GM18508 (cell line): Measurements from ENCODE around the gene ITGB3.
"Not testable (repeated sequence)": the region's sequence is repeated elsewhere in the genome, so short reads cannot be mapped to it uniquely, and the experiment has no call there.

Source experiments
- ATAC-seq: cut with Tn5 transposase; IDR thresholded peaks from one replicate; pipeline ENCODE4 v1.9.1; 2021; ENCODE audit warnings: moderate number of reproducible peaks; ENCODE audit not compliant: insufficient read depth, unreplicated experiment

The ITGB3 gene

GRCh38 chr17:47222047-47222446 lies 31.6 kb upstream of the ITGB3 start:
- no peak for ATAC-seq

DNA sequence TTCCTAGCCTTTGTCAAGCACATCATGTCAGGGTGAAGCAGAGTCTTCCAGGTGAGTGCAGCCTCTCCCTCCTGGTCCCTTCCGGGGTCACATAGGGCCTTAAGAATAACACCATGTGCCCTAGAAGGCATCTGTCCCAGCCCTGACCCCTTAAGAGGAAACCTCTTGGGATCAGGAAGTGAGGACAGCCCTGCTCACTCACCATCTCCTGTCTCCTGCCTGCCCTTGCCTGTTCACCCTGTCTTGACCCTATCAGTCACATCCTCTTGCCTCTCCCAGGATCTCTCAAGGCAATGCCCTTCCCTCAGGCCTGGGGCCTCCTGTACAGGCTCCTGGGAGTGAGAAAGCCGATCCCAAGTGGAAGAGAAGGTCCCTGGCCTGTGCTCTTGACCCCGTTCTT lies 30.6 kb upstream of the ITGB3 start:
- ATAC-seq: no peak

DNA sequence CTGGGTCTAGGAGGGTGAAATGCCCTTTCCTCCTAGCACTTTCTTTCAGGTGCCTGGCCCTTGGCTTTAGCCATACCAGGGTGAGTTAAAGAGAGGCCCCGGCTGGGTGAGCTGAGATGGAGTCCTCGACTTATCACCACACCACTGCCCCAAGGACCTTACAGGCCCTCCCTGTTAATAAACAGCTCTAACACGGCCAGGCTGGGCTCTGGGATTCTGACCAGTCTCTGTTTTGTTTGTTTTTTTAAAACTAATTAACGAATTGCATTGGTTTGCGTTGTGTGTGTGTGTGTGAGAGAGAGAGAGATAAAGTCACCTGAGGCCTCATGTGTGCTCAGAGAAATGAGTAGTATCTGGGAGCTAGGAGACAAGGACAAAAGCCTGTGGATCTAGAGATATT lies 30.2 kb upstream of the ITGB3 start:
- no peak for ATAC-seq

DNA sequence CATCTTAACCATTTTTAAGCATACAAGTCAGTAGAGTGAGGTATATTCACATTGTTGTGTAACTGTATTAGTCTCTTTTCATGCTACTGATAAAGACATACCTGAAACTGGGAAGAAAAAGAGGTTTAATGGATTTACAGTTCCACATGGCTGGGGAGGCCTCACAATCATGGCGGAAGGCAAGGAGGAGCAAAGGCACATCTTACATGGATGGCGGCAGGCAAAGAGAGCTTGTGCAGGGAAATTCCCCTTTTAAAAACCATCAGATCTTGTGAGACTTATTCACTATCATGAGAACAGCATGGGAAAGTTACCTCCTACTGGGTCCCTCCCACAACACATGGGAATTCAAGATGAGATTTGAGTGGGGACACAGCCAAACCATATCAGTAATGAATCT lies 29.6 kb upstream of the ITGB3 start:
- not testable (repeated sequence) for ATAC-seq

GRCh38 chr17:47224966-47225365 lies 28.7 kb upstream of the ITGB3 start:
- no peak for ATAC-seq

DNA sequence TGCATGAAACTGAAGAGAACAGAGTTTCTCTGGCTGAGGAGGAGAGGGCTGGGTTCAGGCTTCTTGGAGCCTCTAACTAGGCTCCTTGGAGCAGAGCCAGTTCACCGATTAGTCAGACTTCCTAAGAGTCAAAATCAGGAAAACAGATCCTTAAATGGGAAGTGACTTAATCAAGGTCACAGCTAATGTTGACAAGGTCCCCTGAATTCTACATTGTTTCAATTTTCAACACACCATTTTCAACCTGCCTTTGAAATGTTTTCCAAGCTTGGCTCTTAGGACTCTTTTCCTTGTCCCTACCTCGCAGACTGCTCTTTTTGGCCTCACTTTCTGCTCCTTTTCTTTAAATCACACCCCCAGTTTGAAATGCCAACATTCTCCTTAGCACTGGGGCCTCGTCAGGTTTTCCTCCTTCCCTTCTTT lies 28.2 kb upstream of the ITGB3 start:
- no peak for ATAC-seq

GRCh38 chr17:47225911-47226688 lies 27.5 kb upstream of the ITGB3 start:
- no peak for ATAC-seq

- no peak for ATAC-seq
Measured at GRCh38 chr17:47227862-47228261, 25.8 kb upstream of the ITGB3 start.

DNA sequence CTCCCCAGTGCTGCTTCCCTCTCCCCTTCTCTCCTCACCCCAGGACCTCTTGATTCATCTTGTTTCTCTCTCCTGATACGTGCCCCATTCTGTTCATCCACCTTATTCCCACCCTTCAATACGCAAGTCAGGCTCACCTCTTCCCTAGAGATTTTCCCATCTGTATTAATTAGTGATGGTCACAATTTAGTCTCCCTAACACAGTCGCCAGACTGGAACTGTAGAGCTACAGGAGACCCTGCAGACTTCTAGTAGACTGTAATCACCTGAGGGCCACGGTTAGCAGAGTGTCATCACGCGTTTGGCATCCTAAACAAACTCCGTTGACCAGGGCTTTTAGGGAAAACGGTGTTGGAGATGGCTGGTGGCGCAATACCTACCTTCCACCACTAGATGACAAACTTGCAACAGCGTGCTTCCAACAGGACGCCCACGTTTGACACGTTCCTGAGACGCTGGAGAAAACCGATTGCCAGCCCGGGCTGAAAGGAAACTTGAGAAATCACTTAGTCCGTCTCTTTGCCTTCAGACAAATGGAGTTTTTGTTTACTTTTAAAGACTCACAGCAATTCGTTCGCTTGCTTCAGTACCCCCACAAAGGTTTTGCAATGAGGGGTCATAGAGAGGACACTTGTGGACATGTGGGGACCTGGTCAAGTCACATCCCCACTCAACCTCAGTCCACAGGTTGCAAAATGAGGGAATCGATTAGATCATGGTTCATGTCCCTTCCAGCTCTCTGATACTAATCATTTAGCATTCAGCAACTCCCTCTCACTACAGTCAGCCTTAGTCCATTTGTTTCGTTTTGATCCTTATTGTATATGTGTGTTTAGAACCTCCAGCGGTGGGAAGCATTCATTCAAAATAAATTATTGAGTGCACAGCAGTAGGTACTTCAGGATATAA lies 23.8 kb upstream of the ITGB3 start:
- no peak for ATAC-seq

- no peak for ATAC-seq
Measured at GRCh38 chr17:47230864-47231263, 22.8 kb upstream of the ITGB3 start.

DNA sequence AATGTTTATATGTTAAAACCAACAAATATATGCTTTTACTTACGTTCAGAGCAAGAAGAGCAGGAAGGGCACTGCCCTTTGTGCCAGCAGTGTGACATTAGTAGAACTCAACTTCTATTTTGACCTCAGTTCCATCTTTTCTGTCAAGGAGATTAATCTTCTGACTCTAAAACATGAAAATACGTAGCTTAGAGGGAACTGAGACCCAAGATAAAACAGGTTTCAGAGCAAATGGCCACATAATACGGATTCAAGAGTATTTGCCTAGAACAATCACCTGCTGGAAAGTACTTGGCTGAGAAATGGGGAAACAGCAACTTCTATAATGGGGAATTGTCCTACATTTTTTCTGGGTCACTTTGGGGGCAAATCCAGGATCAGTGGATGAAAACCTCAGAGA lies 22.3 kb upstream of the ITGB3 start:
- no peak for ATAC-seq

DNA sequence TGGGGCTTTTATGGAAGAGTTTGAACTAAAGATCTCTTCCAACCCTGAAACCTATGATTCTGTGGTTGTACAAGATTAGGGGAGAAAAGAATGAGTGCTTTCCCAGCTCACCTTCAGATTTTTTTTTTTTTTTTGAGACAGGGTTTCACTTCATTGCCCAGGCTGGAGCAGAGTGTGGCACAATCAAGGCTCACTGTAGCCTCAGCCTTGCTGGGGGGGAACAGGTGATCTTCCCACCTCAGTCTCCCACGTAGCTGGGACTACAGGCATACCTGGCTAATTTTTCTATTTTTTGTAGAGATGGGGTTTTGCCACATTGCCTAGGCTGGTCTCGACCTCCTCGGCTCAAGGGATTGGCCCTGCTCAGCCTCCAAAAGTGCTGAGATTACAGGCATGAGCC lies 21.8 kb upstream of the ITGB3 start:
- ATAC-seq: no peak

- no peak for ATAC-seq
Measured at GRCh38 chr17:47232465-47232864, 21.2 kb upstream of the ITGB3 start.

GRCh38 chr17:47235506-47235905 lies 18.1 kb upstream of the ITGB3 start:
- no peak for ATAC-seq

- no peak for ATAC-seq
Measured at GRCh38 chr17:47235923-47236322, 17.7 kb upstream of the ITGB3 start.

DNA sequence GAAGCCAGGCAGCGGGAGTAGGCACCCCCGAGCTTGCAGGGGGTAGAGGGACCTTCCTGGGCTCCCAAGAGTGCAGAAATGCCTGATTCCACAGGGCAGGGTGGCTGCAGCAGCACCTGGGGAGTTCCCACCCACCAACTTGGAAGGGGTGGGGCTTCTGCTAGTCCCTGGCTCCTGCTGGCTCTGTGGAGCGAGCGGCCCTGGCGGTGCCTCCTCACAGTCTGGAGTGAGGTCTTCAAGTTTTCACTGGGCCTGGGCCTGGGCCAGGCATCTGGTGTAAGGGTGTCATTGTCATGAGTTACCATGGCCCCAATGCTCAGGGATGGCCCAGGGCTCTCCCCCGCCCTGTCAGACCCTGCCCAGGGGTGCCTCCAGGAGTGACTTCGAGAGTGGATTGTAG lies 15.8 kb upstream of the ITGB3 start:
- no peak for ATAC-seq

GRCh38 chr17:47238321-47239010 lies 15.2 kb upstream of the ITGB3 start:
- ATAC-seq: no peak

GRCh38 chr17:47239619-47239966 lies 14.0 kb upstream of the ITGB3 start:
- no peak for ATAC-seq

DNA sequence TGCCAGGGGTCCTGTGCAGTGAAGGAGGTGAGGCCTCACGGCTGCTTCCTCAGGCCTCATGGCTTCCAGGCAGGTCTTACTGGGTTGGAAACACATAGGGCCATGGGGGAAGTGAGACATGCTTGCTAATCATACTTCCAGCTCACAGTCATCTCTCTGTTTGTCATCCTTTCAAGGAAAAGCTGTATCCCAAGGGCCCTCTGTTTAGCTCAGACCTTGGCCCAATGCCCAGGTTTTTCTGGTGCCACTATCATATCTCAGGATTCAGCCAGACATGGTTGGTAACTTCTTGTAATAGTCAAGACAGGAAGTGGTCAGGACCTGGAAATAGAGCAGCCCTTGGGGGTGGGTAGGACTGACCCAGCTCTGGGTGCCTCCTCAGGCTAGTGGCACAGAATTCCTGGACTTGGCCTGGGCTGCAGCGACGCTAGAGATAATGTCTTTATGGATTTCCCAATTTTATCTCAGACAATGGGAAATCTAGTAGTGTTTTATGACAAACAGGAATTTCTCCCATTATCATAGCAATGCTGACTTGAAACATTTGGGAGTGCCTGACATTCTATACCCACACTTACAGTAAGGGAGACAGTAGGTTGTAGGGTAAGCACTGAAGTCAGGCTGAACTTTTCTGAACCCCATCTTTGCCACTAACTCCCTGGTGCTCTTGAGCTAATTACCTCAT lies 13.5 kb upstream of the ITGB3 start:
- ATAC-seq: no peak

- ATAC-seq: no peak
Measured at GRCh38 chr17:47240806-47241205, 12.8 kb upstream of the ITGB3 start.
